Thyroid gland (tissue), 4 donors: ENCODE measurements around the gene CCDC178. TPM values are rescaled to one million over a fixed set of nuclear protein-coding genes. Genes with fewer than 3 reads are reported as not detected.
A peak's percentile ranks its signal among the peaks of the same experiment; 100 is the strongest.

Experiments used
- DNase-seq, 2 donors: peaks; one replicate each; pipeline ENCODE4 v3.0.0-alpha.2; 2019
- H3K27ac ChIP-seq, 3 donors: fragments of 200-600 bp; sonication (generic); 1 replicate in 2 of 3; 2 replicates in 1 of 3; pipeline ENCODE4 v1.5.1; 2016 to 2019; ENCODE audit warnings: mild to moderate bottlenecking in 1 of 3, moderate library complexity in 1 of 3
- H3K27me3 ChIP-seq: fragments of 200-600 bp; sonication (generic); one replicate; pipeline ENCODE4 v1.5.1; 2019
- H3K36me3 ChIP-seq, 2 donors: fragments of 200-600 bp; sonication (generic); one replicate each; pipeline ENCODE4 v1.5.1; 2016 to 2019
- H3K4me1 ChIP-seq, 2 donors: fragments of 200-600 bp; sonication (generic); one replicate each; pipeline ENCODE4 v1.5.1; 2017 to 2019
- H3K4me3 ChIP-seq, 3 donors: fragments of 200-600 bp; sonication (generic); replicated peaks in 1 of 3; 1 replicate in 2 of 3; 2 replicates in 1 of 3; pipeline ENCODE4 v1.5.1; 2016; ENCODE audit warnings: mild to moderate bottlenecking in 1 of 3
- H3K9me3 ChIP-seq: fragments of 200-600 bp; sonication (generic); one replicate; pipeline ENCODE4 v1.5.1; 2017
- CTCF ChIP-seq, 6 experiments: fragments of 200-600 bp in 3 of 6; fragments of 450-650 bp in 3 of 6; sonication (generic) in 3 of 6; IDR thresholded peaks; one replicate each; pipeline ENCODE4 v1.5.1; 2016 to 2019; ENCODE audit warnings: antibody characterized with exemption in 6 of 6, mild to moderate bottlenecking in 2 of 6, inconsistent platforms in 1 of 6, moderate library complexity in 1 of 6
- POLR2A ChIP-seq, 2 donors: fragments of 450-650 bp; IDR thresholded peaks; one replicate each; pipeline ENCODE4 v1.6.1; 2017; ENCODE audit warnings: antibody characterized with exemption in 2 of 2, mild to moderate bottlenecking in 2 of 2, moderate library complexity in 1 of 2
- WGBS, 2 donors: methylation state at CpG; one replicate each; pipeline ENCODE4 v1.1.5; 2017; 5-methylcytosine and 5-hydroxymethylcytosine counted together
- intact Hi-C: fragments of 100-400 bp; cut with DNase I; formaldehyde crosslinking; loops from one replicate; pipeline ENCODE4 v1.15.1; 2023
- total RNA-seq, 4 donors: library from RNA; depleted of rRNA; stranded (reverse); fragments of >200 nt; gene quantifications; one replicate each; pipeline ENCODE4 v1.2.3, GENCODE V29; 2016

Gene CCDC178
- total RNA-seq, 4 donors from 2014 or later: 1.4 to 3.1 (median 1.7) TPM; not detected in 1

GRCh38 chr18:32909798-32910561 is 530.5 kb downstream of the CCDC178 start:
- TF ChIP-seq CTCF (IDR thresholded peaks at IDR 0.05) (no peak), POLR2A (IDR thresholded peaks at IDR 0.05) (no peak)
- no peak overlapping the region for H3K4me3 ChIP-seq
- intact Hi-C loops: loop anchor here (10.0 kb wide), 1 partner anchor 195 kb away; no protein-coding TSS in a partner anchor
- H3K36me3 ChIP-seq: no peaks in the 10 kb centered on the region
- no peak for DNase-seq
- no peak overlapping the region for H3K27ac ChIP-seq
- H3K4me1 ChIP-seq: peaks cover 4 to 10% of the 10 kb centered on the region in 2 donors
- WGBS, 2 donors: 76 to 79% methylated on average over 5 of the region's 5 CpGs
- no peaks in the 10 kb centered on the region for H3K27me3 ChIP-seq
- no peaks in the 10 kb centered on the region for H3K9me3 ChIP-seq

- Histone ChIP-seq H3K4me1 (peaks cover 4 to 10% of the 10 kb centered on the region in 2 donors), H3K27me3 (no peaks in the 10 kb centered on the region), H3K4me3 (no peak overlapping the region), H3K27ac (no peak overlapping the region), H3K36me3 (no peaks in the 10 kb centered on the region), H3K9me3 (no peaks in the 10 kb centered on the region)
- intact Hi-C loops: no loop called here
- DNase-seq: no peak
- TF ChIP-seq CTCF (IDR thresholded peaks at IDR 0.05) (no peak), POLR2A (IDR thresholded peaks at IDR 0.05) (no peak)
- WGBS, 2 donors: 88 to 92% methylated on average over 7 of the region's 7 CpGs
Measured at GRCh38 chr18:32908424-32908805, 532.1 kb downstream of the CCDC178 start.

GRCh38 chr18:32907648-32908423 is 532.7 kb downstream of the CCDC178 start:
- Histone ChIP-seq H3K27me3 (no peaks in the 10 kb centered on the region), H3K36me3 (no peaks in the 10 kb centered on the region), H3K27ac (peak overlapping the region in 2 of 3 donors; percentile 54 to 59), H3K4me3 (no peak overlapping the region), H3K4me1 (peaks cover 4 to 10% of the 10 kb centered on the region in 2 donors), H3K9me3 (no peaks in the 10 kb centered on the region)
- WGBS, 2 donors: 65 to 66% methylated on average over 12 of the region's 12 CpGs
- TF ChIP-seq POLR2A (IDR thresholded peaks at IDR 0.05) (no peak), CTCF (IDR thresholded peaks at IDR 0.05) (no peak)
- intact Hi-C loops: no loop called here
- peak; percentile 36 to 58 for DNase-seq

- TF ChIP-seq CTCF (IDR thresholded peaks at IDR 0.05) (no peak), POLR2A (IDR thresholded peaks at IDR 0.05) (no peak)
- Histone ChIP-seq H3K27me3 (no peaks in the 10 kb centered on the region), H3K4me1 (peaks cover 4 to 10% of the 10 kb centered on the region in 2 donors), H3K4me3 (no peak overlapping the region), H3K36me3 (no peaks in the 10 kb centered on the region), H3K27ac (peak overlapping the region in 2 of 3 donors; percentile 54 to 59), H3K9me3 (no peaks in the 10 kb centered on the region)
- WGBS, 2 donors: 46 to 53% methylated on average over 3 of the region's 3 CpGs
- intact Hi-C loops: no loop called here
- DNase-seq: peak; percentile 56
Measured at GRCh38 chr18:32907311-32907585, 533.3 kb downstream of the CCDC178 start.
